ENCODE data around the gene SKOR1. TPM values are rescaled to one million over a fixed set of nuclear protein-coding genes. Genes with fewer than 3 reads are reported as not detected.

SKOR1 gene
- polyA plus RNA-seq, 1 of the 3 experiments (the other 2 are of a cell fraction): 0.26 TPM

GRCh38 chr15:67779549-67780111 lies 45.7 kb upstream of the SKOR1 start:
- no peak overlapping the region for H3K27ac ChIP-seq (ENCODE audit: low read depth in 2 of 2, low read length in 1 of 2)
- no peak for DNase-seq
- H3K36me3 ChIP-seq (replicated peaks in 1 of 2; ENCODE audit: control insufficient read depth in 1 of 2, insufficient read depth in 2 of 2, low read length in 1 of 2): peaks cover 0 to 6% of the 10 kb centered on the region in 2 experiments
- TF ChIP-seq TEAD4 (IDR thresholded peaks at IDR 0.05; ENCODE audit: borderline replicate concordance, insufficient read depth) (no peak), FOSL2 (IDR thresholded peaks at IDR 0.05; ENCODE audit: borderline replicate concordance, low read depth) (no peak), POLR2AphosphoS5 (IDR thresholded peaks at IDR 0.05; ENCODE audit: low read depth, low read length) (no peak), REST (IDR thresholded peaks at IDR 0.05; ENCODE audit: low read depth, low read length) (no peak), SMC3 (IDR thresholded peaks at IDR 0.05; ENCODE audit: low read depth, low read length) (no peak), GABPA (IDR thresholded peaks at IDR 0.05; ENCODE audit: low read depth) (no peak), RCOR1 (IDR thresholded peaks at IDR 0.05; ENCODE audit: low read length) (no peak), CTCF (IDR thresholded peaks at IDR 0.05) (no peak), GATA2 (CRISPR knock-in tag; IDR thresholded peaks at IDR 0.05) (no peak), TAF1 (IDR thresholded peaks at IDR 0.05; ENCODE audit: borderline replicate concordance, low read depth, low read length) (no peak), MXI1 (IDR thresholded peaks at IDR 0.05; ENCODE audit: low read depth, low read length) (no peak), RXRA (IDR thresholded peaks at IDR 0.05; ENCODE audit: borderline replicate concordance, low read depth) (no peak), ELF1 (IDR thresholded peaks at IDR 0.05) (no peak), EZH2phosphoT487 (IDR thresholded peaks at IDR 0.05; ENCODE audit: borderline replicate concordance, low read depth) (no peak), NFIC (IDR thresholded peaks at IDR 0.05; ENCODE audit: borderline replicate concordance) (no peak), CHD2 (IDR thresholded peaks at IDR 0.05; ENCODE audit: low read length, partially characterized antibody) (no peak), IRF3 (IDR thresholded peaks at IDR 0.05; ENCODE audit: low read depth, low read length) (no peak), FOXM1 (IDR thresholded peaks at IDR 0.05; ENCODE audit: low read depth) (no peak), MAX (IDR thresholded peaks at IDR 0.05; ENCODE audit: low read depth) (no peak)
- H3K4me1 ChIP-seq (ENCODE audit: control insufficient read depth in 1 of 2, insufficient read depth in 2 of 2, low read depth in 1 of 2, low read length in 1 of 2): peaks cover 2 to 12% of the 10 kb centered on the region in 2 experiments
- no peak overlapping the region for H3K4me3 ChIP-seq (ENCODE audit: low read depth in 2 of 2, low read length in 1 of 2)
- H3K4me2 ChIP-seq: no peak overlapping the region
- WGBS (ENCODE audit: low lambda C conversion rate): 95% methylated on average over 6 of the region's 6 CpGs
- no peaks in the 10 kb centered on the region for H3K9me2 ChIP-seq
- H3F3A ChIP-seq (replicated peaks; ENCODE audit: insufficient read depth): no peaks in the 10 kb centered on the region
- no peaks in the 10 kb centered on the region for H3K27me3 ChIP-seq (ENCODE audit: insufficient read depth)
- H3K9ac ChIP-seq: no peak overlapping the region
- H2AFZ ChIP-seq (ENCODE audit: low read depth): no peak overlapping the region
- no peaks in the 10 kb centered on the region for H3K79me2 ChIP-seq (ENCODE audit: insufficient read depth)
- H3K9me3 ChIP-seq: no peaks in the 10 kb centered on the region
- CTCF ChIA-PET: no interaction called here
- POLR2A ChIA-PET: no interaction called here
- no peaks in the 10 kb centered on the region for H4K20me1 ChIP-seq (ENCODE audit: insufficient read depth)
